Activated naive CD8-positive, alpha-beta T cell treated with anti-CD3 and anti-CD28 coated beads, Interleukin-2, amount 10 ng/mL, durations not matched to agents 7 days and 5 days (primary cell): ENCODE results near the gene BPIFB6. TPM values are rescaled to one million over a fixed set of nuclear protein-coding genes. Genes with fewer than 3 reads are reported as not detected.

Experiments
- ATAC-seq: fragments of 150-1000 bp; cut with Tn5 transposase; one replicate; pipeline ENCODE4 v1.10.0; 2021; ENCODE audit warnings: low read depth, moderate library complexity
- POLR2A ChIA-PET: fragments of 350-600 bp; sonication (Branson Sonifier 250); formaldehyde crosslinking; loops from one replicate; lab custom pipeline; 2021; ENCODE audit warnings: antibody characterized with exemption; lab: Charles Lee
- DNase-seq: peaks from one replicate; pipeline ENCODE4 v3.0.0; 2021
- H3K27ac Mint-ChIP-seq: one replicate; pipeline ENCODE4 v1.8.0; 2022; ENCODE audit warnings: mild to moderate bottlenecking, mixed read lengths
- H3K27me3 Mint-ChIP-seq: one replicate; pipeline ENCODE4 v1.8.0; 2022; ENCODE audit warnings: mild to moderate bottlenecking, moderate library complexity, mixed read lengths
- H3K36me3 Mint-ChIP-seq: one replicate; pipeline ENCODE4 v1.8.0; 2021; ENCODE audit warnings: mild to moderate bottlenecking, mixed read lengths
- H3K4me1 Mint-ChIP-seq: one replicate; pipeline ENCODE4 v1.8.0; 2021; ENCODE audit warnings: mixed read lengths
- H3K4me3 Mint-ChIP-seq: one replicate; pipeline ENCODE4 v1.8.0; 2022; ENCODE audit warnings: mild to moderate bottlenecking, moderate library complexity, mixed read lengths
- H3K9me3 Mint-ChIP-seq: one replicate; pipeline ENCODE4 v1.8.0; 2021; ENCODE audit warnings: mixed read lengths
- total RNA-seq, 2 experiments: library from RNA; stranded (reverse); gene quantifications; one replicate each; pipeline ENCODE4 v1.2.3, GENCODE V29; 2021

Gene BPIFB6
- total RNA-seq, 2 experiments from 2014 or later = not detected

DNA sequence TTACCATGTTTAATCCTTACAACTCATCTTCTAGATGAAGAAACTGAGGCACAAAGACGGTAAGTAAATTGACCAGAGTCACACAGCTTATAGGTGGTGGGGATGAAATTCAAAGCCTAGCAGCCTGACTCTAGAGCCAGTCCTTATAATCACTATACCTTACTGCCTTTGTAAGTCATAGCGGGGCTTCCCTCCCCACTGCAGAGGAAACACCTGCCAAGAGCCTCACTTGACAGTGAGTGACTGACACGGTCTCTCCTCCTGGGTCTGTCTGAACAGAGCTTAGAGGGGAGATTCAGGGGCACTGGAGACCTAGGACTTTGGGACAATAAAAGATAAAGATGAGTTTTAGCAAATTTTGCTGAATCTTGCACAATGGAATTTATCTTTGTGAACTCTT lies 40.1 kb upstream of the BPIFB6 start:
- ATAC-seq = no peak
- POLR2A ChIA-PET = no interaction called here
- Mint-ChIP-seq H3K36me3 (peaks cover 7% of the 10 kb centered on the region), H3K27ac (no peak overlapping the region), H3K27me3 (peaks cover 2% of the 10 kb centered on the region), H3K4me1 (peaks cover 7% of the 10 kb centered on the region), H3K9me3 (peaks cover 10% of the 10 kb centered on the region), H3K4me3 (no peak overlapping the region)
- no peak for DNase-seq

DNA sequence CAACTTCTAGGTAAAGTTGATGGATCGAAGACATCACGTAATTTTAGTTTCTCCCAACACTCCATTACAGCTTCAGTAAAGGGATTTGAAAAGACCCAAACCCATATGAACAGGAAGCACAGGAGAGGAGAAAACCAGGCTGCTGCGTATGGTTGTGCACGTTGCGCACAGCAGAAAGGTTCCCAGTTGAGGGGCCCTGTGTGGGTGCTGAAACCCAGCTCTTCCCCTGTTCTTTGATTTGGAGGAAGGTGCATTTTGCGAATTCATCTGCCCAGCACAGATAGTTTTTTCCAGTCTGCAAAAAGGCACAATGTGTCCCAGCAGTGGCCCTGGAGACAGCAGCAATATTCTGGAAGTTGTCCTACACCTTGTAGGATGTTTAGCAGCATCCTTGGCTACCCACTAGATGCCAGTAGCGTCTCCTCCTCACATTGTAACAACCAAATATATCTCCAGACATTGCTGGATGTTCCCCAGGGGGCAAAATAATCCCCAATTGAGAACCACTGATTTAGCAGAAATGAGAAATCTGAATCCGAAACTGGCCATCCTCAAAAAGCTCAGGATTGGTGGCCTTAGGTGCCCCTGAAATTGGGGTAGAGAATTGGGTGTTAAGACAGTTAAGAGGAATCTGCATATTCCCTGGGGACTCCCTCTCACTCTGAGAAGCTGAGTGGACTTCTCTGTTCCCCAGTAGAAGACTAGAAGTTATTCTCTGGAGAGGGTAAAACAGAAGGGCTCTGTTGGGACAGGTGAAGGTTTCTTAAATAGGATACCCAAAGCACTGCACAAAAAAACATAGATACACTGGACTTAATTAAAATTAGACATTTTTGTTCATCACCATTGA lies 39.4 kb upstream of the BPIFB6 start:
- peaks cover 2% of the 10 kb centered on the region for H3K27me3 Mint-ChIP-seq
- POLR2A ChIA-PET = no interaction called here
- DNase-seq = no peak
- peaks cover 13% of the 10 kb centered on the region for H3K9me3 Mint-ChIP-seq
- ATAC-seq = no peak
- H3K36me3 Mint-ChIP-seq = peaks cover 9% of the 10 kb centered on the region
- peaks cover 7% of the 10 kb centered on the region for H3K4me1 Mint-ChIP-seq
- H3K4me3 Mint-ChIP-seq = no peak overlapping the region
- H3K27ac Mint-ChIP-seq = no peak overlapping the region

GRCh38 chr20:32993496-32994050 lies 37.9 kb upstream of the BPIFB6 start:
- no peak for ATAC-seq

DNA sequence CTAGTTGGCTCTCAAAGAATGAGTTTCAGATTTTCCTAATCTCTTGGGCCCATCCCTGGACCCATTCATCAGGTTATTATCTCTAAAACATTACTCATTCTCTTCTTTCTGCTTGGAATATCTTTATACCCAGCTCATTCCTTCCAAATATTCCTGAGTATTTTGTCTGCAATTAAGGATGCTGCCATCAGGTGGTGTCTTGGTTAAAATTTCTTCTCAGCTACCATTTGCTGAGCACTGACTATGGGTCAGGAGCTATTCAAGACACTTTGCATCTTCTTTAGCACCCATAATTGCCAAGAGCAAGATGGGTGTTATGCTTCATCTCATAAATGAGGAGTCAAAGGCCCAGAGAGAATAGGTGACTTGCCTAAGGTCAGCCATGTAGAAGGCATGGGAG lies 35.6 kb upstream of the BPIFB6 start:
- no peak for ATAC-seq
- no peak overlapping the region for H3K4me3 Mint-ChIP-seq
- no peak for DNase-seq
- peaks cover 13% of the 10 kb centered on the region for H3K9me3 Mint-ChIP-seq
- POLR2A ChIA-PET = no interaction called here
- peaks cover 9% of the 10 kb centered on the region for H3K36me3 Mint-ChIP-seq
- peaks cover 8% of the 10 kb centered on the region for H3K4me1 Mint-ChIP-seq
- H3K27ac Mint-ChIP-seq = no peak overlapping the region
- H3K27me3 Mint-ChIP-seq = peaks cover 2% of the 10 kb centered on the region

More at GRCh38 chr20:32993496-32994050, 37.9 kb upstream of the BPIFB6 start:
- Mint-ChIP-seq H3K4me3 (no peak overlapping the region), H3K9me3 (peaks cover 13% of the 10 kb centered on the region), H3K4me1 (peaks cover 8% of the 10 kb centered on the region), H3K27me3 (peaks cover 2% of the 10 kb centered on the region), H3K36me3 (peaks cover 9% of the 10 kb centered on the region), H3K27ac (no peak overlapping the region)
- POLR2A ChIA-PET = no interaction called here
- no peak for DNase-seq

DNA sequence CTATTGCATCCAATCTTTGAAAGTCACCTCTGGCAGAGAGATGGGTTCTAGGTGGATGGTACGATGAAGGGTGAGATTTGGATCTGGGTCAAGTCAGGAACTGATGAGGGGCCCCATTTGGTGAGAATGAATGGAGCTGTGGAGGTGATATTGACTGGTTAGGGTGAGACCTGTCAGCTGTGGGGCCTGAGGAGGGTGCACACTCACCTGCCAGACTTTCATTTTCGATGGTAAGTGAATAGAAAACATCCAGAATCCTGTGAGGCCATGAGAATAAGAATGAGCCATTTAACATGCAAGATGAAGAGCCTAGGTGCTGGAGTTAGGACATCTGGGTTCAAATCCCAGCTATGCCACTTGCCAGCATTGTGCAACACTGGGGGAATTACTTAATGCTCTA lies 34.0 kb upstream of the BPIFB6 start:
- Mint-ChIP-seq H3K4me3 (no peak overlapping the region), H3K4me1 (peaks cover 7% of the 10 kb centered on the region), H3K36me3 (peaks cover 9% of the 10 kb centered on the region), H3K27ac (peak overlapping the region; percentile 35), H3K27me3 (peaks cover 2% of the 10 kb centered on the region), H3K9me3 (peaks cover 13% of the 10 kb centered on the region)
- ATAC-seq = no peak
- POLR2A ChIA-PET = no interaction called here
- no peak for DNase-seq

- POLR2A ChIA-PET = no interaction called here
- DNase-seq (no peak), ATAC-seq (no peak)
- Mint-ChIP-seq H3K4me3 (no peak overlapping the region), H3K4me1 (peaks cover 4% of the 10 kb centered on the region), H3K9me3 (peaks cover 10% of the 10 kb centered on the region), H3K27ac (no peak overlapping the region), H3K36me3 (peaks cover 7% of the 10 kb centered on the region), H3K27me3 (peaks cover 2% of the 10 kb centered on the region)
These were observed 31.7 kb upstream of the BPIFB6 start for GRCh38 chr20:32999603-33000250.

- Mint-ChIP-seq H3K9me3 (peaks cover 6% of the 10 kb centered on the region), H3K4me3 (no peak overlapping the region), H3K27ac (peak overlapping the region; percentile 30), H3K4me1 (peaks cover 7% of the 10 kb centered on the region), H3K27me3 (no peaks in the 10 kb centered on the region), H3K36me3 (peaks cover 6% of the 10 kb centered on the region)
- DNase-seq (no peak), ATAC-seq (no peak)
- POLR2A ChIA-PET = no interaction called here
These were observed 30.5 kb upstream of the BPIFB6 start for GRCh38 chr20:33000802-33001466.

DNA sequence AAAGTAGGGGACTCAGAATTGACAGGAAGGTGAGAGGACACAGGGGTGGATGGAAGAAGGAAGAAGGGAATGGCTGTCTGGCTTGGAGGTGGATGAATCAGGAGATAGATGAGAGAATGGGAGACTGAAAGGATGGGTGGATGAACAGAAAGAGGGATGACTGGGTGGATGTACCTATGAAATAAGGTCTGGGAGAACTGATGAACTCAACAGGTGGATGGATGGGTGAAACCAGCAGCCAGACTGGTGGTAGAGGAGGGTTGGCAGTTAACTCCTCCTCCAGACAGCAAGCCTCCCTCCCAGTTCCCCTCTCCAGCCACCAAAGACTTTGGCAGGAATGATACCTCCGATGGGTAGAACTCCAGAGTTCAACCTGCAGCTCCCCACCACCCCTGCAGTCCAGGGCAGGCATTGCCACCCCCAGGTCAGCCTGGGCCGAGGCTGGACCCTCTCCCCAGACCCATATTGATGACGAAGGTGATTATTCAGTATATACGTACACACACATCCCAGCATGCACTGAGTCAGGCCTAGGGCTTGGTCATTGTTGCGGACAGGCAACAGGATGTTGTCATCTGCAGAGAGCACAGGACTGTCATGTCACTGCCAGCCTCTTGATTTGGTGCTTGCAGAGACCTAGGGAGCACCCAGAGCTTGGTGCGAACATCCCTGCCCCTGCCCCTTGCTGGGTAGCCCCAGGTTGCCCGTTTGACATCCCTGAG lies 29.2 kb upstream of the BPIFB6 start:
- Mint-ChIP-seq H3K4me1 (peaks cover 10% of the 10 kb centered on the region), H3K27me3 (no peaks in the 10 kb centered on the region), H3K4me3 (no peak overlapping the region), H3K9me3 (peaks cover 3% of the 10 kb centered on the region), H3K27ac (peak overlapping the region; percentile 35), H3K36me3 (peaks cover 4% of the 10 kb centered on the region)
- ATAC-seq (no peak), DNase-seq (no peak)
- POLR2A ChIA-PET = no interaction called here

DNA sequence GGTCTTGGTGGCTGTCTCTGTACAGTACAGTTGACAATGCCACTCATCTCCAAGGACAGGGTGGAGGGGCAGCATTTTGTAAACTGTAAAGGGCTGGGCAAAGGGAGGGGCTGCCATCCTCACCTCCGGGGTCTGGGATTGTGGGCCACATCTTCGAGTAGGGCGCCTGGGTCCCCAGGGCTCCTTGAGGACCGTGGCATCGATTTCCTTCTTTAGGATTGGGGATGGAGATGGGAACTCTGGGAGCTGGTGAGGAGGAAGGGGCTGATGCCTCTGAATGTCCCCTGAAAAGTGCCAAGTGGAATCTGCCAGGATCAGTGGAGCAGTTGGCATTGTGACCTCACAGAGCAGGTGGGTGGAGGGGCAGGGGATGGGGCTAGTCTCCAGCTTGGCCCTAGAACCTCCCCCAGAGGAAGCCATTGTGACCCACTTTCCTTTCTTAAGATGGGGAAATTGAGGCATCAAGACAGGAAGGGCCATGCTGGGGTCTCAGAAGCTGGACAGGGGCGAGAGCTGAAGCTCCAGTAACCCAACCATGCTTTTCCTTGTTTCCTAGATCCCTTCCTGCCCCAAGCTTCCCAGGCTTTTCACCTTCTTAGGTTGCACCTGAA lies 27.2 kb upstream of the BPIFB6 start, which contains the start of gene SUN5:
TSS of gene SUN5 (minus strand) at position 293 of the 611 bp plus-strand sequence. CDS start at position 200, 93 bp downstream.
- ATAC-seq = no peak
- Mint-ChIP-seq H3K36me3 (peaks cover 4% of the 10 kb centered on the region), H3K4me3 (no peak within 1 kb of the TSS), H3K27ac (peak within 1 kb of the TSS; percentile 54), H3K9me3 (peaks cover 3% of the 10 kb centered on the region), H3K27me3 (no peaks in the 10 kb centered on the region), H3K4me1 (peaks cover 8% of the 10 kb centered on the region)
- POLR2A ChIA-PET = interaction anchor here (1.4 to 1.7 kb wide), 2 partner anchors 33 to 37 kb away, joined by 5 read pairs; no protein-coding TSS in a partner anchor
- no peak for DNase-seq

- Mint-ChIP-seq H3K27me3 (no peaks in the 10 kb centered on the region), H3K4me1 (peaks cover 8% of the 10 kb centered on the region), H3K27ac (peak overlapping the region; percentile 54), H3K4me3 (no peak overlapping the region), H3K9me3 (peaks cover 3% of the 10 kb centered on the region), H3K36me3 (peaks cover 4% of the 10 kb centered on the region)
- DNase-seq (no peak), ATAC-seq (no peak)
- POLR2A ChIA-PET = interaction anchor here (1.4 to 1.7 kb wide), 2 partner anchors 34 to 38 kb away, joined by 5 read pairs; no protein-coding TSS in a partner anchor
These were observed 26.3 kb upstream of the BPIFB6 start for GRCh38 chr20:33005132-33005566.

DNA sequence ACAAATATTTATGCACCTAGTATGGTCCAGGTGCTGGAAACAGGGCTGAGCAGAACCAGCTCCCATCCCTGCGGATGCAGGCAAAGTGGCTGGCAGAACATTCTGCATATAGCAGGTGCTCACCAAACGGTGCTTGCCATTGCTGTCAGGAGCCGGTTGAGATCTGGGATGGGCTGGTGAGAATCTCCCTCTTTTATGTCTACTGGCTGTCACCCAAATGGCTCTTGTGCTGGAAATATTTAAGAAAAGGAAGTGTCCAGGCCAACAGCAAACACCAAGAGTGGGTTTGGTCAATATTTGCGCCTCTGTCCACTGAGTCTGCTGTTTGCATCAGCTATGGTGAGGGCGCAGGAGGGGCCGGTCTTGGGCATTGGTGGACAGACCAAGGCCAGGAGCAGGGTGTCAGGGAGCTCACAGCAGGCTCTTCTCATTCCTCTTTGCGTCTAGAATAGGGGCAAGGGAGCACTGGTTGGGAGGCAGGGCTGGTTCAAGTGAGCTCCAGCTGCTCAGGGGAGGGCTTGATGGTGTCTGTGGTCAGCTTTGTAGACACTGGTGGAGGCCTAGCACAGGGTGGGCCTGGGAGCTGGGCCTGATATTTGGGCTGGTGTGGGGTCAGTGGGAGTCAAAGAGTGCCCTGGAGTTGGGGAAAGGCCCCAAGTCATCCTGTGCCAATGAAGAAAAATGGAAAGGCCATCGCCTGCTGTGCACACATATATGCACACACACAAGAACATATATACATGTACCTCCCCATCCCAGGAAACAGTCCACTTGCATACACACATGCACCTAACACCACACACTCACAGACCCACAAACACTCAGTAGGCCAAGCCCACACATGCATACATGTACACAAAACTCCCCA lies 25.3 kb upstream of the BPIFB6 start:
- DNase-seq (no peak), ATAC-seq (no peak)
- peaks cover 8% of the 10 kb centered on the region for H3K4me1 Mint-ChIP-seq
- no peak overlapping the region for H3K27ac Mint-ChIP-seq
- POLR2A ChIA-PET = interaction anchor here (1.7 kb wide), 1 partner anchor 35 kb away, joined by 5 read pairs; no protein-coding TSS in a partner anchor
- H3K27me3 Mint-ChIP-seq = no peaks in the 10 kb centered on the region
- peaks cover 4% of the 10 kb centered on the region for H3K36me3 Mint-ChIP-seq
- no peak overlapping the region for H3K4me3 Mint-ChIP-seq
- H3K9me3 Mint-ChIP-seq = peaks cover 3% of the 10 kb centered on the region
